ENCODE results near the gene KRT15. TPM values are rescaled to one million over a fixed set of nuclear protein-coding genes. Genes with fewer than 3 reads are reported as not detected.

KRT15 gene
- total and polyA plus RNA-seq, 2 of the 8 experiments (the other 6 are each of a cell fraction or from before 2014, with no cell fraction given) = 0.11 to 0.13 TPM

DNA sequence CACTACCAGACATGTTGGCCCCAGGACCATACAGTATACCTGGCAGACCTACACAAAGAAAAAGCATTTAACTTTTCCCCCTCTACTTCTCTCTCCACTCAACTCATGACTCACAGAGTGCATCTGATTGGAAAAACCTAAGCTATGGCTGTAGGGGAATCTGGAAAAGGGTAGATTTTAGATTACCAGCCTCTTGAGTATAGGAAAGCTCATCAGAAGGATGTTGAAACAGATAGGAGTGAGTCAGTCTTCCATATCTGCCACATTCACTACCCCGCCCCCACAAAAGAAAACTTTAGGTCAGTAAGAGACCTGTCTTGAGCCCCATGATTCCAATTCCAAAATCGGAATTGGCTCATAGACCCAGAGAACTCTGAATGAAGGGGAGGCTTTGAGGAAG is 40.9 kb upstream of the KRT15 start (continued):
- TF ChIP-seq, protein P1, sequence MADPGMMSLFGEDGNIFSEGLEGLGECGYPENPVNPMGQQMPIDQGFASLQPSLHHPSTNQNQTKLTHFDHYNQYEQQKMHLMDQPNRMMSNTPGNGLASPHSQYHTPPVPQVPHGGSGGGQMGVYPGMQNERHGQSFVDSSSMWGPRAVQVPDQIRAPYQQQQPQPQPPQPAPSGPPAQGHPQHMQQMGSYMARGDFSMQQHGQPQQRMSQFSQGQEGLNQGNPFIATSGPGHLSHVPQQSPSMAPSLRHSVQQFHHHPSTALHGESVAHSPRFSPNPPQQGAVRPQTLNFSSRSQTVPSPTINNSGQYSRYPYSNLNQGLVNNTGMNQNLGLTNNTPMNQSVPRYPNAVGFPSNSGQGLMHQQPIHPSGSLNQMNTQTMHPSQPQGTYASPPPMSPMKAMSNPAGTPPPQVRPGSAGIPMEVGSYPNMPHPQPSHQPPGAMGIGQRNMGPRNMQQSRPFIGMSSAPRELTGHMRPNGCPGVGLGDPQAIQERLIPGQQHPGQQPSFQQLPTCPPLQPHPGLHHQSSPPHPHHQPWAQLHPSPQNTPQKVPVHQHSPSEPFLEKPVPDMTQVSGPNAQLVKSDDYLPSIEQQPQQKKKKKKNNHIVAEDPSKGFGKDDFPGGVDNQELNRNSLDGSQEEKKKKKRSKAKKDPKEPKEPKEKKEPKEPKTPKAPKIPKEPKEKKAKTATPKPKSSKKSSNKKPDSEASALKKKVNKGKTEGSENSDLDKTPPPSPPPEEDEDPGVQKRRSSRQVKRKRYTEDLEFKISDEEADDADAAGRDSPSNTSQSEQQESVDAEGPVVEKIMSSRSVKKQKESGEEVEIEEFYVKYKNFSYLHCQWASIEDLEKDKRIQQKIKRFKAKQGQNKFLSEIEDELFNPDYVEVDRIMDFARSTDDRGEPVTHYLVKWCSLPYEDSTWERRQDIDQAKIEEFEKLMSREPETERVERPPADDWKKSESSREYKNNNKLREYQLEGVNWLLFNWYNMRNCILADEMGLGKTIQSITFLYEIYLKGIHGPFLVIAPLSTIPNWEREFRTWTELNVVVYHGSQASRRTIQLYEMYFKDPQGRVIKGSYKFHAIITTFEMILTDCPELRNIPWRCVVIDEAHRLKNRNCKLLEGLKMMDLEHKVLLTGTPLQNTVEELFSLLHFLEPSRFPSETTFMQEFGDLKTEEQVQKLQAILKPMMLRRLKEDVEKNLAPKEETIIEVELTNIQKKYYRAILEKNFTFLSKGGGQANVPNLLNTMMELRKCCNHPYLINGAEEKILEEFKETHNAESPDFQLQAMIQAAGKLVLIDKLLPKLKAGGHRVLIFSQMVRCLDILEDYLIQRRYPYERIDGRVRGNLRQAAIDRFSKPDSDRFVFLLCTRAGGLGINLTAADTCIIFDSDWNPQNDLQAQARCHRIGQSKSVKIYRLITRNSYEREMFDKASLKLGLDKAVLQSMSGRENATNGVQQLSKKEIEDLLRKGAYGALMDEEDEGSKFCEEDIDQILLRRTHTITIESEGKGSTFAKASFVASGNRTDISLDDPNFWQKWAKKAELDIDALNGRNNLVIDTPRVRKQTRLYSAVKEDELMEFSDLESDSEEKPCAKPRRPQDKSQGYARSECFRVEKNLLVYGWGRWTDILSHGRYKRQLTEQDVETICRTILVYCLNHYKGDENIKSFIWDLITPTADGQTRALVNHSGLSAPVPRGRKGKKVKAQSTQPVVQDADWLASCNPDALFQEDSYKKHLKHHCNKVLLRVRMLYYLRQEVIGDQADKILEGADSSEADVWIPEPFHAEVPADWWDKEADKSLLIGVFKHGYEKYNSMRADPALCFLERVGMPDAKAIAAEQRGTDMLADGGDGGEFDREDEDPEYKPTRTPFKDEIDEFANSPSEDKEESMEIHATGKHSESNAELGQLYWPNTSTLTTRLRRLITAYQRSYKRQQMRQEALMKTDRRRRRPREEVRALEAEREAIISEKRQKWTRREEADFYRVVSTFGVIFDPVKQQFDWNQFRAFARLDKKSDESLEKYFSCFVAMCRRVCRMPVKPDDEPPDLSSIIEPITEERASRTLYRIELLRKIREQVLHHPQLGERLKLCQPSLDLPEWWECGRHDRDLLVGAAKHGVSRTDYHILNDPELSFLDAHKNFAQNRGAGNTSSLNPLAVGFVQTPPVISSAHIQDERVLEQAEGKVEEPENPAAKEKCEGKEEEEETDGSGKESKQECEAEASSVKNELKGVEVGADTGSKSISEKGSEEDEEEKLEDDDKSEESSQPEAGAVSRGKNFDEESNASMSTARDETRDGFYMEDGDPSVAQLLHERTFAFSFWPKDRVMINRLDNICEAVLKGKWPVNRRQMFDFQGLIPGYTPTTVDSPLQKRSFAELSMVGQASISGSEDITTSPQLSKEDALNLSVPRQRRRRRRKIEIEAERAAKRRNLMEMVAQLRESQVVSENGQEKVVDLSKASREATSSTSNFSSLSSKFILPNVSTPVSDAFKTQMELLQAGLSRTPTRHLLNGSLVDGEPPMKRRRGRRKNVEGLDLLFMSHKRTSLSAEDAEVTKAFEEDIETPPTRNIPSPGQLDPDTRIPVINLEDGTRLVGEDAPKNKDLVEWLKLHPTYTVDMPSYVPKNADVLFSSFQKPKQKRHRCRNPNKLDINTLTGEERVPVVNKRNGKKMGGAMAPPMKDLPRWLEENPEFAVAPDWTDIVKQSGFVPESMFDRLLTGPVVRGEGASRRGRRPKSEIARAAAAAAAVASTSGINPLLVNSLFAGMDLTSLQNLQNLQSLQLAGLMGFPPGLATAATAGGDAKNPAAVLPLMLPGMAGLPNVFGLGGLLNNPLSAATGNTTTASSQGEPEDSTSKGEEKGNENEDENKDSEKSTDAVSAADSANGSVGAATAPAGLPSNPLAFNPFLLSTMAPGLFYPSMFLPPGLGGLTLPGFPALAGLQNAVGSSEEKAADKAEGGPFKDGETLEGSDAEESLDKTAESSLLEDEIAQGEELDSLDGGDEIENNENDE (IDR thresholded peaks at IDR 0.05; ENCODE audit: insufficient replicate concordance, low read length) = no peak
- TF ChIP-seq POLR2AphosphoS5 (IDR thresholded peaks at IDR 0.05; ENCODE audit: low read depth, low read length) (no peak), CTBP2 (IDR thresholded peaks at IDR 0.05; ENCODE audit: borderline replicate concordance, insufficient read depth, insufficient read length, low read length) (no peak), SP4 (IDR thresholded peaks at IDR 0.05; ENCODE audit: low read length) (no peak), GABPA (IDR thresholded peaks at IDR 0.05; ENCODE audit: borderline replicate concordance, insufficient read depth, low read length) (no peak), SUZ12 (IDR thresholded peaks at IDR 0.05; ENCODE audit: low read length) (no peak), HDAC6 (IDR thresholded peaks at IDR 0.05; ENCODE audit: low read depth, low read length) (no peak), KDM4A (IDR thresholded peaks at IDR 0.05; ENCODE audit: low read depth, low read length, severe bottlenecking) (no peak)
- TF ChIP-seq, protein P2, sequence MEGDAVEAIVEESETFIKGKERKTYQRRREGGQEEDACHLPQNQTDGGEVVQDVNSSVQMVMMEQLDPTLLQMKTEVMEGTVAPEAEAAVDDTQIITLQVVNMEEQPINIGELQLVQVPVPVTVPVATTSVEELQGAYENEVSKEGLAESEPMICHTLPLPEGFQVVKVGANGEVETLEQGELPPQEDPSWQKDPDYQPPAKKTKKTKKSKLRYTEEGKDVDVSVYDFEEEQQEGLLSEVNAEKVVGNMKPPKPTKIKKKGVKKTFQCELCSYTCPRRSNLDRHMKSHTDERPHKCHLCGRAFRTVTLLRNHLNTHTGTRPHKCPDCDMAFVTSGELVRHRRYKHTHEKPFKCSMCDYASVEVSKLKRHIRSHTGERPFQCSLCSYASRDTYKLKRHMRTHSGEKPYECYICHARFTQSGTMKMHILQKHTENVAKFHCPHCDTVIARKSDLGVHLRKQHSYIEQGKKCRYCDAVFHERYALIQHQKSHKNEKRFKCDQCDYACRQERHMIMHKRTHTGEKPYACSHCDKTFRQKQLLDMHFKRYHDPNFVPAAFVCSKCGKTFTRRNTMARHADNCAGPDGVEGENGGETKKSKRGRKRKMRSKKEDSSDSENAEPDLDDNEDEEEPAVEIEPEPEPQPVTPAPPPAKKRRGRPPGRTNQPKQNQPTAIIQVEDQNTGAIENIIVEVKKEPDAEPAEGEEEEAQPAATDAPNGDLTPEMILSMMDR (IDR thresholded peaks at IDR 0.05; ENCODE audit: control extremely low read depth in 1 of 3, insufficient read depth in 1 of 3, low read depth in 1 of 3, low read length in 3 of 3) = no peak
